Right lobe of liver (tissue), 6 donors: ENCODE results near the gene COL21A1. TPM values are rescaled to one million over a fixed set of nuclear protein-coding genes. Genes with fewer than 3 reads are reported as not detected.

Source experiments
- ATAC-seq, 4 donors: fragments of 200-7000 bp; cut with Tn5 transposase; one replicate each; pipeline ENCODE4 v1.9.1; 2020; ENCODE audit warnings: mild to moderate bottlenecking in 4 of 4, moderate library complexity in 4 of 4
- DNase-seq, 3 donors: peaks; one replicate each; pipeline ENCODE4 v3.0.0-alpha.2; 2020
- H3K27ac ChIP-seq, 3 donors: fragments of 200-600 bp; one replicate each; pipeline ENCODE4 v1.8.0; 2022
- H3K27me3 ChIP-seq, 2 donors: fragments of 200-600 bp; one replicate each; pipeline ENCODE4 v1.8.0; 2022
- H3K36me3 ChIP-seq, 4 donors: fragments of 200-600 bp; sonication (generic) in 1 of 4; one replicate each; pipeline versions ENCODE4 v1.5.1 to v1.8.0; 2017 to 2022; ENCODE audit warnings: control low read depth in 1 of 4
- H3K4me1 ChIP-seq, 4 donors: fragments of 200-600 bp; sonication (generic) in 1 of 4; one replicate each; pipeline versions ENCODE4 v1.5.1 to v1.8.0; 2017 to 2022; ENCODE audit warnings: control low read depth in 1 of 4
- H3K4me3 ChIP-seq, 3 donors: fragments of 200-600 bp; one replicate each; pipeline ENCODE4 v1.8.0; 2022
- H3K9me3 ChIP-seq, 4 donors: fragments of 200-600 bp; sonication (generic) in 1 of 4; one replicate each; pipeline versions ENCODE4 v1.5.1 to v1.8.0; 2017 to 2022; ENCODE audit warnings: control low read depth in 1 of 4
- CTCF ChIP-seq, 4 donors: fragments of 200-600 bp in 3 of 4; fragments of 450-650 bp in 1 of 4; IDR thresholded peaks; one replicate each; pipeline versions ENCODE4 v1.5.1 to v1.8.0; 2016 to 2022; ENCODE audit warnings: antibody characterized with exemption in 4 of 4, mild to moderate bottlenecking in 2 of 4
- POLR2A ChIP-seq: fragments of 450-650 bp; IDR thresholded peaks from one replicate; pipeline ENCODE4 v1.6.1; 2017; ENCODE audit warnings: antibody characterized with exemption, mild to moderate bottlenecking
- WGBS: methylation state at CpG from one replicate; pipeline ENCODE4 v1.1.6; 2018; ENCODE audit warnings: low coverage, low lambda C conversion rate; ENCODE audit not compliant: insufficient coverage; ENCODE audit errors: missing lambda C conversion rate; 5-methylcytosine and 5-hydroxymethylcytosine counted together
- intact Hi-C, 2 donors: fragments of 100-400 bp; cut with DNase I; formaldehyde crosslinking; loops; one replicate each; pipeline versions ENCODE4 v1.11.2 to v1.14.1; 2022
- total RNA-seq, 6 experiments: library from RNA; depleted of rRNA in 2 of 6; stranded (reverse); fragments of >200 nt in 2 of 6; fragmentation: NEBNext Ultra II Directional in 3 of 6; extraction: Animal tissue kit (Norgen Biotek cat#: 25700) in 3 of 6; gene quantifications; one replicate each; pipeline versions ENCODE4 v1.1.0 to v1.2.4, GENCODE V29; 2016 to 2023
- donor health status: DM: no; HTN: yes; CAD: no.
- donor health status: DM: no; HTN: no; CAD: no.
- donor health status: DM: no; HTN: no; CAD: no.
- donor health status: DM: no; HTN: yes; CAD: no.
- donor health status: DM: no; HTN: yes; CAD: no.

COL21A1 gene
- total RNA-seq, 6 experiments from 2014 or later, result 0.11 to 0.73 (median 0.50) TPM

- Histone ChIP-seq H3K9me3 (no peaks in the 10 kb centered on the region), H3K4me3 (no peak overlapping the region), H3K27me3 (no peaks in the 10 kb centered on the region), H3K27ac (no peak overlapping the region), H3K4me1 (no peaks in the 10 kb centered on the region), H3K36me3 (no peaks in the 10 kb centered on the region)
- ATAC-seq (no peak), DNase-seq (no peak)
- WGBS, result 38% methylated on average over 2 of the region's 2 CpGs
- TF ChIP-seq POLR2A (no peak), CTCF (IDR thresholded peaks at IDR 0.05) (no peak)
- intact Hi-C loops, result no loop called here
These were observed 30.8 kb upstream of the COL21A1 start for GRCh38 chr6:56278171-56278591.

- WGBS, result 91% methylated on average over 1 of the region's 1 CpG
- Histone ChIP-seq H3K36me3 (no peaks in the 10 kb centered on the region), H3K27me3 (no peaks in the 10 kb centered on the region), H3K4me1 (no peaks in the 10 kb centered on the region), H3K4me3 (no peak overlapping the region), H3K9me3 (no peaks in the 10 kb centered on the region), H3K27ac (no peak overlapping the region)
- intact Hi-C loops, result no loop called here
- TF ChIP-seq POLR2A, result no peak
- no peak for TF ChIP-seq CTCF (IDR thresholded peaks at IDR 0.05)
- DNase-seq (no peak), ATAC-seq (no peak)
These were observed 23.5 kb upstream of the COL21A1 start for GRCh38 chr6:56270812-56271441.

- no peak for TF ChIP-seq CTCF (IDR thresholded peaks at IDR 0.05)
- TF ChIP-seq POLR2A, result no peak
- DNase-seq (no peak), ATAC-seq (no peak)
- no peaks in the 10 kb centered on the region for H3K27me3 ChIP-seq
- no peak overlapping the region for H3K27ac ChIP-seq
- no peaks in the 10 kb centered on the region for H3K4me1 ChIP-seq
- 74% methylated on average over 2 of the region's 2 CpGs for WGBS
- intact Hi-C loops, result no loop called here
- no peaks in the 10 kb centered on the region for H3K9me3 ChIP-seq
- H3K36me3 ChIP-seq, result no peaks in the 10 kb centered on the region
- H3K4me3 ChIP-seq, result no peak overlapping the region
These were observed 20.9 kb upstream of the COL21A1 start for GRCh38 chr6:56268266-56268665.

- Histone ChIP-seq H3K27ac (no peak overlapping the region), H3K27me3 (no peaks in the 10 kb centered on the region), H3K4me3 (no peak overlapping the region), H3K9me3 (no peaks in the 10 kb centered on the region), H3K36me3 (no peaks in the 10 kb centered on the region), H3K4me1 (no peaks in the 10 kb centered on the region)
- TF ChIP-seq POLR2A, result no peak
- no peak for TF ChIP-seq CTCF (IDR thresholded peaks at IDR 0.05)
- WGBS, result 29% methylated on average over 3 of the region's 3 CpGs
- intact Hi-C loops, result no loop called here
- no peak for DNase-seq
- ATAC-seq, result no peak
These were observed 18.6 kb upstream of the COL21A1 start for GRCh38 chr6:56266011-56266410.
